ENCODE measurements around the gene IL13.

GRCh38 chr5:132665574-132666080 lies 7.7 kb downstream of the IL13 start:
- TF ChIP-seq NFIC (IDR thresholded peaks at IDR 0.05) (no peak), FOXM1 (IDR thresholded peaks at IDR 0.05; ENCODE audit: borderline replicate concordance, low read depth) (no peak), REST (IDR thresholded peaks at IDR 0.05; ENCODE audit: low read depth) (no peak), MAX (IDR thresholded peaks at IDR 0.05) (no peak), TCF12 (IDR thresholded peaks at IDR 0.05; ENCODE audit: low read depth) (no peak), RAD21 (IDR thresholded peaks at IDR 0.05; ENCODE audit: low read depth) (no peak), TEAD4 (IDR thresholded peaks at IDR 0.05) (no peak), EP300 (IDR thresholded peaks at IDR 0.05; ENCODE audit: borderline replicate concordance) (no peak)
